A549 (cell line): ENCODE results near the gene LDLRAP1.

Experiments used
- CTCF ChIP-seq: fragments of >200 bp; sonication (Bioruptor Twin); formaldehyde crosslinking; IDR thresholded peaks from 3 replicates; pipeline ENCODE4 v1.5.1; 2016
- EP300 ChIP-seq, 2 experiments: fragments of >200 bp; sonication (Bioruptor Twin); formaldehyde crosslinking; IDR thresholded peaks; 2 replicates in 1 of 2; 3 replicates in 1 of 2; pipeline ENCODE4 v1.6.1; 2016 to 2017
- PBX3 ChIP-seq: IDR thresholded peaks from 2 replicates; pipeline ENCODE4 v1.6.1; 2012
- POLR2A ChIP-seq: IDR thresholded peaks from 2 replicates; pipeline ENCODE4 v1.6.1; 2012; ENCODE audit warnings: mild to moderate bottlenecking, low read length

DNA sequence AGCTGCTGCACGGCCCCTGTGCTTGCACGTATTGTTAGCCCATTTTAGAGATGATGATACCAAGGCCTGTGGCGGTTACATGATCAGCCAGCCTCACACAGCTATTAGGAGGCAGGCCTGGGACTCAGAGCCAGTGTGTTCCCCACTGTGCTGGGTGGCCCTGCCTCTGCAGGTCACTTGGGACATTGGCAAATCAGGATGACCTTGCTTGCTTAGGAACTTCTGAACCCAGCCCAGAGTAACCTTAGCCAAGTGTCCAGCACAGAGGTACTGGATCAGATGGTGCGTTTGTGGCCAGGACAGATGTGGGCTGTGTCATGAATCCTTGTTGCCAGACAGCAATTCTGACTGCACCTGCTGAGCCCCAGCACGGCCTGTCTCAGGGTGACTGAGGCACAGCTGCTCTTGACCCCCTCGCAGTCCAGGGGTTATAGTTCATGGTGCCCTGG, 28.1 kb downstream of the LDLRAP1 start:
- TF ChIP-seq EP300 (IDR thresholded peaks at IDR 0.05) (no peak), CTCF (no peak), PBX3 (no peak), POLR2A (no peak)
